ENCODE data around the gene SLC10A7. TPM values are rescaled to one million over a fixed set of nuclear protein-coding genes. Genes with fewer than 3 reads are reported as not detected.

SLC10A7 gene
- total and polyA plus RNA-seq, 2 of the 13 experiments (the other 11 are each of a cell fraction or from before 2014, with no cell fraction given): 18.5 to 18.8 TPM

DNA sequence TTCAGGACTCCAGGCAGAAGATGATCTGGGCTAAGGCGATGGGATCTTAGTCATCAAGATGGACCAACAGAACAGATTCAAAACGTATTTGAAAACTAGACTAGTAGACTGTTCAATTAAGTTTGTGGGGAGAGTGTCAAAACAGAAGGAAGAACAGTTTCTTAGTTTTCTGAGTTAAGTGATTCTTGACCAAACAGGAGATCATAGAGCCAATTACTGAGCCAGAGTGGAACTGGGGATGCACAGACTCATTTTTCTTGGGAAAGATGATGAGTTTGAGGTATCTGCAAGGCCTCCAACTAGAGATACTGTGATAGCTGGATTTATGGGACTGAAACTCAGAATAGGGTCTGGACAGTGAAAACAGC is 187.9 kb downstream of the SLC10A7 start:
- no peak for DNase-seq (ENCODE audit: low spot score)
- Histone ChIP-seq H2AFZ (ENCODE audit: low read length) (no peak overlapping the region), H4K20me1 (ENCODE audit: insufficient read depth, low read length) (no peaks in the 10 kb centered on the region), H3K9me3 (ENCODE audit: low read length) (no peaks in the 10 kb centered on the region), H3K27ac (ENCODE audit: extremely low read length, insufficient read depth, low read length) (no peak overlapping the region), H3K27me3 (ENCODE audit: control insufficient read depth in 1 of 2, insufficient read depth in 2 of 2, low read length in 2 of 2) (no peaks in the 10 kb centered on the region), H3K9ac (ENCODE audit: insufficient read depth, low read depth, low read length) (no peak overlapping the region), H3K79me2 (ENCODE audit: insufficient read depth, low read length) (no peaks in the 10 kb centered on the region), H3K36me3 (replicated peaks in 1 of 2; ENCODE audit: control insufficient read depth in 1 of 2, insufficient read depth in 2 of 2, low read length in 2 of 2) (no peaks in the 10 kb centered on the region), H3K4me1 (ENCODE audit: insufficient read depth, low read length) (peaks cover 25% of the 10 kb centered on the region), H3K4me3 (replicated peaks in 1 of 3; ENCODE audit: insufficient read depth in 1 of 3, low read depth in 2 of 3, low read length in 3 of 3) (no peak overlapping the region), H3K4me2 (ENCODE audit: low read depth, low read length) (no peak overlapping the region)
- FAIRE-seq: no peak
- TF ChIP-seq, protein P1, sequence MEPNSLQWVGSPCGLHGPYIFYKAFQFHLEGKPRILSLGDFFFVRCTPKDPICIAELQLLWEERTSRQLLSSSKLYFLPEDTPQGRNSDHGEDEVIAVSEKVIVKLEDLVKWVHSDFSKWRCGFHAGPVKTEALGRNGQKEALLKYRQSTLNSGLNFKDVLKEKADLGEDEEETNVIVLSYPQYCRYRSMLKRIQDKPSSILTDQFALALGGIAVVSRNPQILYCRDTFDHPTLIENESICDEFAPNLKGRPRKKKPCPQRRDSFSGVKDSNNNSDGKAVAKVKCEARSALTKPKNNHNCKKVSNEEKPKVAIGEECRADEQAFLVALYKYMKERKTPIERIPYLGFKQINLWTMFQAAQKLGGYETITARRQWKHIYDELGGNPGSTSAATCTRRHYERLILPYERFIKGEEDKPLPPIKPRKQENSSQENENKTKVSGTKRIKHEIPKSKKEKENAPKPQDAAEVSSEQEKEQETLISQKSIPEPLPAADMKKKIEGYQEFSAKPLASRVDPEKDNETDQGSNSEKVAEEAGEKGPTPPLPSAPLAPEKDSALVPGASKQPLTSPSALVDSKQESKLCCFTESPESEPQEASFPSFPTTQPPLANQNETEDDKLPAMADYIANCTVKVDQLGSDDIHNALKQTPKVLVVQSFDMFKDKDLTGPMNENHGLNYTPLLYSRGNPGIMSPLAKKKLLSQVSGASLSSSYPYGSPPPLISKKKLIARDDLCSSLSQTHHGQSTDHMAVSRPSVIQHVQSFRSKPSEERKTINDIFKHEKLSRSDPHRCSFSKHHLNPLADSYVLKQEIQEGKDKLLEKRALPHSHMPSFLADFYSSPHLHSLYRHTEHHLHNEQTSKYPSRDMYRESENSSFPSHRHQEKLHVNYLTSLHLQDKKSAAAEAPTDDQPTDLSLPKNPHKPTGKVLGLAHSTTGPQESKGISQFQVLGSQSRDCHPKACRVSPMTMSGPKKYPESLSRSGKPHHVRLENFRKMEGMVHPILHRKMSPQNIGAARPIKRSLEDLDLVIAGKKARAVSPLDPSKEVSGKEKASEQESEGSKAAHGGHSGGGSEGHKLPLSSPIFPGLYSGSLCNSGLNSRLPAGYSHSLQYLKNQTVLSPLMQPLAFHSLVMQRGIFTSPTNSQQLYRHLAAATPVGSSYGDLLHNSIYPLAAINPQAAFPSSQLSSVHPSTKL (CRISPR knock-in tag; IDR thresholded peaks at IDR 0.05): no peak
- no peak for ATAC-seq
- in situ Hi-C loops (cut with HindIII; ENCODE audit: extremely low pct_ligation_motif_present, low pct_unique_long_range_greater_than_20kb) (loop anchor here (10.0 to 25.0 kb wide), 2 partner anchors 581 to 753 kb away; no protein-coding TSS in a partner anchor), intact Hi-C loops (cut with micrococcal nuclease; ENCODE audit: unreplicated experiment) (loop anchor here (1.0 kb wide), 1 partner anchor 228 kb away; no protein-coding TSS in a partner anchor)
- BruUV-seq (replicated peaks): no TSS peak
- WGBS (ENCODE audit: low lambda C conversion rate): 53% methylated on average over 2 of the region's 2 CpGs
- ChIA-PET POLR2A (no interaction called here), CTCF (ENCODE audit: low intra/inter-chr PET ratio, low total read pairs) (no interaction called here)

DNA sequence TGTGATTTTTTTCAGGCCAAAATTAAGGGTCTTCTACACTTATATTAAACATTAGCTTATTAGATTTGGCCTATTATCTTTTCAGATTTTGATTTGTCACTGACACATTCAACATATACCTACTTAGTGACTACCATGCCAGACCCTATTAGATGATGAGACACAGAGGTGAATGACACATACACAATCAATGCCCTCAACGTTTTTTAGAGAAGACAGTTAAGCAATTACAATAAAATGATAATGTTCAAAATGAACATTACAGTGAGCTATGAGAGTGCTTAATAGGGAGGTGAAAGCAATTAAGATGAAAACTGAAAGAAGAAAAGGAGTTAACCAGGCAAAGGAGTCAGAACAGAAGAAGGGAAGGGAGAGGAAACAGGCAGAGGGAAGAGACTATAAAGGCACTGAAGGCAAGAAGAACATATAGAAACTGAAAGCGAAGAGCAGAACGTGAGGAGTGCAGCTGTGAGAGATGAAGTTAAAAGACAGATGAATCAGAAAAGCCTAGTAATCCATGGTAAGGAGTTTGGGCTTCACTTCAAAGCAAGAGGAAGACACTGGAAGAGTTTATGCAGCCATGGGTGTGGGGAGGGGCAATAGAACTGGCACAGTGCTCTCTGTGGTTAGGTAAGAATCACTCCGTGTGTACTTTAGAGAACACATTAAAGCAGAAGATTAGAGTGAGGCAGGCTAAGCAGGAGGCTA is 188.4 kb downstream of the SLC10A7 start:
- Histone ChIP-seq H3K9me3 (ENCODE audit: low read length) (no peaks in the 10 kb centered on the region), H2AFZ (ENCODE audit: low read length) (no peak overlapping the region), H3K36me3 (replicated peaks in 1 of 2; ENCODE audit: control insufficient read depth in 1 of 2, insufficient read depth in 2 of 2, low read length in 2 of 2) (no peaks in the 10 kb centered on the region), H3K79me2 (ENCODE audit: insufficient read depth, low read length) (no peaks in the 10 kb centered on the region), H3K4me1 (ENCODE audit: insufficient read depth, low read length) (peaks cover 25% of the 10 kb centered on the region), H3K9ac (ENCODE audit: insufficient read depth, low read depth, low read length) (no peak overlapping the region), H3K4me3 (replicated peaks in 1 of 3; ENCODE audit: insufficient read depth in 1 of 3, low read depth in 2 of 3, low read length in 3 of 3) (no peak overlapping the region), H3K27ac (ENCODE audit: extremely low read length, insufficient read depth, low read length) (no peak overlapping the region), H4K20me1 (ENCODE audit: insufficient read depth, low read length) (no peaks in the 10 kb centered on the region), H3K4me2 (ENCODE audit: low read depth, low read length) (no peak overlapping the region), H3K27me3 (ENCODE audit: control insufficient read depth in 1 of 2, insufficient read depth in 2 of 2, low read length in 2 of 2) (no peaks in the 10 kb centered on the region)
- CTCF ChIA-PET (ENCODE audit: low intra/inter-chr PET ratio, low total read pairs): no interaction called here
- intact Hi-C loops (cut with micrococcal nuclease; ENCODE audit: unreplicated experiment): loop anchor here (1.0 kb wide), 1 partner anchor 229 kb away; no protein-coding TSS in a partner anchor
- WGBS (ENCODE audit: low lambda C conversion rate): 43% methylated on average over 4 of the region's 4 CpGs
- no TSS peak for BruUV-seq (replicated peaks)
- DNase-seq (ENCODE audit: low spot score) (peak; percentile 7), ATAC-seq (peak; percentile 44; the same call in 1 of the 3 replicates), FAIRE-seq (no peak)
- in situ Hi-C loops (cut with HindIII; ENCODE audit: extremely low pct_ligation_motif_present, low pct_unique_long_range_greater_than_20kb): loop anchor here (10.0 to 25.0 kb wide), 2 partner anchors 581 to 754 kb away; no protein-coding TSS in a partner anchor
- POLR2A ChIA-PET: no interaction called here
- TF ChIP-seq SRSF1 (optimal IDR thresholded peaks at IDR 0.05; ENCODE audit: low read depth, low read length) (no peak), ZNF446 (CRISPR knock-in tag; IDR thresholded peaks at IDR 0.05) (no peak), SALL1 (CRISPR knock-in tag; IDR thresholded peaks at IDR 0.05) (no peak), ZNF616 (CRISPR knock-in tag; IDR thresholded peaks at IDR 0.05; ENCODE audit: low read depth) (no peak), SP5 (CRISPR knock-in tag; IDR thresholded peaks at IDR 0.05; ENCODE audit: borderline replicate concordance, low read depth) (no peak), CREM (IDR thresholded peaks at IDR 0.05) (no peak), CREM (CRISPR knock-in tag; IDR thresholded peaks at IDR 0.05) (no peak), JDP2 (CRISPR knock-in tag; IDR thresholded peaks at IDR 0.05; ENCODE audit: borderline replicate concordance) (no peak), ZNF430 (CRISPR knock-in tag; IDR thresholded peaks at IDR 0.05) (no peak), CBX1 (IDR thresholded peaks at IDR 0.05; ENCODE audit: low read depth) (no peak)
- TF ChIP-seq, protein P2, sequence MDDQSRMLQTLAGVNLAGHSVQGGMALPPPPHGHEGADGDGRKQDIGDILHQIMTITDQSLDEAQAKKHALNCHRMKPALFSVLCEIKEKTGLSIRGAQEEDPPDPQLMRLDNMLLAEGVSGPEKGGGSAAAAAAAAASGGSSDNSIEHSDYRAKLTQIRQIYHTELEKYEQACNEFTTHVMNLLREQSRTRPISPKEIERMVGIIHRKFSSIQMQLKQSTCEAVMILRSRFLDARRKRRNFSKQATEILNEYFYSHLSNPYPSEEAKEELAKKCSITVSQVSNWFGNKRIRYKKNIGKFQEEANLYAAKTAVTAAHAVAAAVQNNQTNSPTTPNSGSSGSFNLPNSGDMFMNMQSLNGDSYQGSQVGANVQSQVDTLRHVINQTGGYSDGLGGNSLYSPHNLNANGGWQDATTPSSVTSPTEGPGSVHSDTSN (CRISPR knock-in tag; IDR thresholded peaks at IDR 0.05; ENCODE audit: borderline replicate concordance): no peak

Measured in HepG2 (cell line).